ENCODE data around the gene PHKG1.
"Not testable (repeated sequence)": the region's sequence is repeated elsewhere in the genome, so short reads cannot be mapped to it uniquely, and the experiment has no call there.

PHKG1 gene

GRCh38 chr7:56046721-56047445, 45.9 kb downstream of the PHKG1 start:
- no peak for TF ChIP-seq CTCF (conservative IDR thresholded peaks at IDR 0.05; ENCODE audit: low read length)
- H3K4me3 ChIP-seq (ENCODE audit: low read length), result no peak overlapping the region
- peak; percentile 94 for DNase-seq (ENCODE audit: low read depth)

- not testable (repeated sequence) for H3K4me3 ChIP-seq (ENCODE audit: low read length); DNase-seq (ENCODE audit: low read depth)
Observed at GRCh38 chr7:56045758-56046157, 47.0 kb downstream of the PHKG1 start.

GRCh38 chr7:56040730-56041129, 52.0 kb downstream of the PHKG1 start:
- no peak overlapping the region for H3K4me3 ChIP-seq (ENCODE audit: low read length)
- TF ChIP-seq CTCF (conservative IDR thresholded peaks at IDR 0.05; ENCODE audit: low read length), result no peak
- no peak for DNase-seq (ENCODE audit: low read depth)

DNA sequence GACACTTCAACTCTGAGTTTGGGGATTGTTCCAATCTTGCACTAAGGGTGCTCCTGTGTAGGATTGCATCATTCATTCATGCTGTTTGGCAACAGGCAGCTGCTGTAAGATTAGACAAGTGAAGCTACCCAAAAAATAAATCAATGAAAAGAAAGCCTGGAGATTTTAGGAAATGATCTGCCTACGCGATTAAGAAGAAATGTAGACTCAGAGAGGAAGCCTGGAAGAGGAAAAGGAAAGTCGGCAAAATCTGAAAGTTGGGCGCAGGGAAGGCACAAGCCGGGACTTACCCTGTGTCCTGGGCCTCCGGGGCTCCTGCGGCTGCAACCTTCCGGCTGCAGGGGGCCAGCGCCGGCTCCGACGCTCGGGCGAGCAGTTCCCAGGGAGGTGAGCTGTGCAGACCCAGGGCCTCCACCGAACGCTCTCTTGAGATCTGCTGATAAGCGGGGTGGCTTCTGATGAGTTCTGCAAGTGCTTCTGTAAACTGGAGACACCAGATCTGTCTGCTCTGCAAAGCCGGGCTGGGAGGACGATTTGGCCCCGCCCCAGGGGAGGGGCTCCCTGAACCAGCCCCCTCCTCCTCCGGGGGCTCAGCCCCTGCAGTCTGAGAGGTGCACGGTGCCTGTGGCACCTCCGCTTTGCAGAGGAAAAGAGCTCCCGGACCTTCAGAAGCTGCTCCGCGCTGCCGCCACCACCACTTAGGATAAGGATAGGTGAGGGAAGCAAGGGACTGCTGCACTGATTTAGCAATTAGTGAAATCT, 58.9 kb downstream of the PHKG1 start:
- peak; percentile 45 for TF ChIP-seq CTCF (conservative IDR thresholded peaks at IDR 0.05; ENCODE audit: low read length)
- peak overlapping the region; percentile 79 for H3K4me3 ChIP-seq (ENCODE audit: low read length)
- DNase-seq (ENCODE audit: low read depth), result peak; percentile 70

- not testable (repeated sequence) for DNase-seq (ENCODE audit: low read depth); H3K4me3 ChIP-seq (ENCODE audit: low read length)
Observed at GRCh38 chr7:56032578-56032977, 60.2 kb downstream of the PHKG1 start.

DNA sequence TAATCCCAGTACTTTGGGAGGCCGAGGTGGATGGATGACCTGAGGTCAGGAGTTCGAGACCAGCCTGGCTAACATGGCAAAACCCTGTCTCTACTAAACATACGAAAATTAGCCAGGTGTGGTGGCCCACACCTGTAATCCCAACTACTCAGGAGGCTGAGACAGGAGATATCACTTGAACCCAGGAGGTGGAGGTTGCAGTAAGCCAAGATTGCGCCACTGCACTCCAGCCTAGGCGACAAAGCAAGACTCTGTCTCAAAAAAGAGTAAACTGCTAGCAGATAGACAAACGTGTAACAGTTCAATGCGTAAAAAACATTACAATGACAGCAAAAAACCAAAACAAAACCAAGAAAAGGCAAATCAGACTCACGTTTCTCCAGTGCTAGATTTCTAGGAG, 61.2 kb downstream of the PHKG1 start:
- not testable (repeated sequence) for DNase-seq (ENCODE audit: low read depth); H3K4me3 ChIP-seq (ENCODE audit: low read length)

- no peak for TF ChIP-seq CTCF (conservative IDR thresholded peaks at IDR 0.05; ENCODE audit: low read length)
- no peak overlapping the region for H3K4me3 ChIP-seq (ENCODE audit: low read length)
- DNase-seq (ENCODE audit: low read depth), result no peak
Observed at GRCh38 chr7:56030340-56030739, 62.4 kb downstream of the PHKG1 start.

All from AG10803 (cell line).